ENCODE results near the gene PPIL4.
A peak's percentile ranks its signal among the peaks of the same experiment; 100 is the strongest.
"Not testable (repeated sequence)": the region's sequence is repeated elsewhere in the genome, so short reads cannot be mapped to it uniquely, and the experiment has no call there.

Gene PPIL4

DNA sequence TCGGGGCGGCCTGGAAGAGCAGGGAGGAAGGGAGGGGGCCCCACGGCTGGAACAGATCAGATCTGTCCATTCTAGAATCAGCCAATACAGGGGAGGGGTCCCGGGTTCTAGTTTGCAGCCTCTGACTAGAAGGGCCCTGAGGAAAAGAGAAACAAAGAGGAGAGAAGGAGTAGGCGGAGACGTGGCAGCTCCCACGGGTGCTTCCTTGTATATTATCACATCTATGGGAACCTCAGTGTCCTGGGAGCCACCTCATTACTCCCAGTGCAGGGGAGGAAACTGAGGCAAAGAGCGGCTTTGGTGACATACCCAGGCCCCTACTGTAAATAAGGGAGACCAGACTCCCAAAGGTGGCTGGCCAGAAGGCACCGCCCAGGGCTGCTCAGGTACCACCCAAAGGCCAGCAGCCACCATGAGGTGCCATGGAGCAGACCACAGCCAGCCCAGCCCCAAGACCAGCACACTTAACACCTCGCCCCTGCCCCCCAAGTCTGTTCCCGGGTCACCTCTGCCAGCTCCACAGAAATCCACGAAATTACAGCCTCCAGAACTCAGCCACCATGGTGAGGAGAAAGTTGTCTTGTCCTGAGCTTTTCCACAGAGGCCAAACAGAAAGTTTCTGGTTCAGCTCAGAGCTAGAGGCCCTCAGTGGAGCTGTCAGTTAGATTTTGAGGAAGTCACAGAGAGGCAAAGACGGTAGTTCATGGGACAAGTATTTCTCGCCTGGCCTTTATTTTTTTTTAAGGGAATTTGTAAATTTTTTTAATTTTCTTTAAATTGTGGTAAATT is 63.1 kb downstream of the PPIL4 start:
- DNase-seq, result no peak

DNA sequence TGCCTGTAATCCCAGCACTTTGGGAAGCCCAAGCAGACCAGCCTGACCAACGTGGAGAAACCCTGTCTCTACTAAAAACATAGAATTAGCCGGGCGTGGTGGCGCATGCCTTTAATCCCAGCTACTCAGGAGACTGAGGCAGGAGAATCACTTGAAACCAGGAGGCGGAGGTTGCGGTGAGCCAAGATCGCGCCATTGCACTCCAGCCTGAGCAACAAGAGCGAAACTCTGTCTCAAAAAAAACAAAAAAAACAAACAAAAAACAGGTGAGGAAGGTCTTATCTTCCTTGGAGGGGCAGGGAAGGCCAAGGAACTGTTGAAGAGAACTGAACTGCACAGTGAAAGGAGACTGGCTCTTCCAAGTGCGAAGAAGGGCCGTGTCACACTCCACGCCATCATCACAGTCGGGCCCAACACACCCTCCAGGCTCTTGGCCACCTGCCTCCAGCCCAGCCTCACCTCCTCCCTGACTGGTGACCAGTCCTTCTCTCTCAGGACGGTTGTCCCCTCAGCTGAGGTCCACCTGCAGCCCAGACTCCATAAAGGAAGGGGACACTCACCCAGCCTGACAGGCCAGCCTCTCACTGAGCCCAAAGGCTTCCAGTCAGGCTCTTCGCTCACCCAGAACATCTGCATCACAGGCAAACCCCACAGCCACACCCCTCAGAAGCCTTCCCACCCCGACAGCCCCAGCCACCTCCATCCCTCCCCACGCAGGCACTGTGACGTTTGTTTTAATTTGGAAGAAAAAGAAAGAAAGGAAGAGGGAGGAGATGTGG is 65.2 kb downstream of the PPIL4 start:
- DNase-seq, result peak; percentile 53

DNA sequence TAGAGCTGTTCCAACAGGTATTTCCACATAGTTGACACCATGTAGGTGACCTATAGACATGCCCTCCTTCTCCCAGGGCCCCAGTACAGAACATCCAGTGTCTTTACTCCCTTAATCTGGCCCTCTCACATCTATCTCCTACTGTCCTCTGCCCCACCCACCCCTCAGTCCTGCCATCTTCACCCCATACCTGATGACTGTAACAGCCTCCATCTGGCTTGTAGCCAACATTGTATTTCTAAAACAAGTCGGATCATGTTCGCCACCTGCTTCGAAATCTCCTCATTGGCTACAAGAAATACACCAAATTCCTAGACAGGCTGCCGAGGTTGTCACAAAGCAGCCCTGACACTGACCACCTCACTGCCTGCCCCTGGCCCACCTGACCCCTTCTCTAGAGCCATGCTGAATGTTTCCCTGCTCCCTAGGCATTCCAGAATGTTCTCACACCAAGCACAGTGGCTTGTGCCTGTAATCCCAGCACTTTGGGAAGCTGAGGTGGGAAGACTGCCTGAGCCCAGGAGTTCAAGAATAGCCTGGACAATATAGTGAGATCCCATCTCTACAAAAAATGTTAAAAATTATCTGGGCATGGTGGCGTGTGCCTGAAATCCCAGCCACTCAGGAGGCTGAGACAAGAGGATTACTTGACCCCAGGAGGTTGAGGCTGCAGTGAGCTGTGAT is 67.1 kb downstream of the PPIL4 start:
- DNase-seq, result no peak

DNA sequence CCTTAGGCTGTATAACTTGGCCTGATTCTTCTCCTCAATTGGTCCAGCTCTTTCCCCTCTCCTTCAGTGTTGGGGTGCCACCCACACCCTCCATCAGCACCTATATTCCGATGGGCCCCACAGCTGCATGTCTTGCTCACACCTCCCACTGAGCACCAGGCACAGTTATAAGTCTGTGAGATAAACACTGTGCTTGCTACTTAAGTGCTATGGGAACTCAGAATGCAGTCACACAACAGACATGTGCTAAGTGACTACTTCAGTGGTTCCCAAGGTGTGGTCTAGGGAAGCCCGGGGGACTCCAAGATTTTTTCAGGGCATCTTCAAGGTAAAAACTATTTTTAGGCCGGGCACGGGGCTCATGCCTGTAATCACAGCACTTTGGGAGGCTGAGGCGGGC is 68.3 kb downstream of the PPIL4 start:
- no peak for DNase-seq

DNA sequence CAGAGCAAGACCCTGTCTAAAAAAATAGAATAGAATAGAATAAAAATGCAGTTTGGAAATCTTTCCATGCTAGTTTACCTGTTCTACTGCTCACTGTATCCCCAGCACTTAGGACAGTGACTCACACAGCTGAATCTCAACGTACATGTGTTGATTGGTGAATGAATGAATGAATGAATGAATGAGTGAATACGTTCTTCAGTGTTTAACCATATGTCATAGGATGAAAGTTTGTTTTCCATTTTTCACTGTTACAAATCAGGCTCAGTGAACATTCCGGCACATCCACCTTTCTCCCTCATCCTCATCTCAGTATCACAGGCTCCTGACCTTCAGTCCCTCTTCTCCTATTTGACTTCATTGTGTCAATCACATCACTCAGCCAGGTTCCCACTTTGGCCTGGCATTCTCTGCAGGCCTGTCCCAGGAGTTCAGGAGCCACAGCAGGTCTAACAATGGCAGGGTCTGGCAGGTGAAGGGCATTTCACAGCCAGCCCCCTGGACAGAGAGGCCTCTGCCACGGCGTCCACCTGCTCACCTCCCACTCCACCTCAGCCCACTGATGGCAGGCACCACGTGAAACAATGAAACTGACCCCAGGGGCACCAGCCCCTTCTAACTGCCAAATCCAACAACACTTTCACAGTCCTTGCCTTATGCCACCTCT is 68.9 kb downstream of the PPIL4 start:
- no peak for DNase-seq

DNA sequence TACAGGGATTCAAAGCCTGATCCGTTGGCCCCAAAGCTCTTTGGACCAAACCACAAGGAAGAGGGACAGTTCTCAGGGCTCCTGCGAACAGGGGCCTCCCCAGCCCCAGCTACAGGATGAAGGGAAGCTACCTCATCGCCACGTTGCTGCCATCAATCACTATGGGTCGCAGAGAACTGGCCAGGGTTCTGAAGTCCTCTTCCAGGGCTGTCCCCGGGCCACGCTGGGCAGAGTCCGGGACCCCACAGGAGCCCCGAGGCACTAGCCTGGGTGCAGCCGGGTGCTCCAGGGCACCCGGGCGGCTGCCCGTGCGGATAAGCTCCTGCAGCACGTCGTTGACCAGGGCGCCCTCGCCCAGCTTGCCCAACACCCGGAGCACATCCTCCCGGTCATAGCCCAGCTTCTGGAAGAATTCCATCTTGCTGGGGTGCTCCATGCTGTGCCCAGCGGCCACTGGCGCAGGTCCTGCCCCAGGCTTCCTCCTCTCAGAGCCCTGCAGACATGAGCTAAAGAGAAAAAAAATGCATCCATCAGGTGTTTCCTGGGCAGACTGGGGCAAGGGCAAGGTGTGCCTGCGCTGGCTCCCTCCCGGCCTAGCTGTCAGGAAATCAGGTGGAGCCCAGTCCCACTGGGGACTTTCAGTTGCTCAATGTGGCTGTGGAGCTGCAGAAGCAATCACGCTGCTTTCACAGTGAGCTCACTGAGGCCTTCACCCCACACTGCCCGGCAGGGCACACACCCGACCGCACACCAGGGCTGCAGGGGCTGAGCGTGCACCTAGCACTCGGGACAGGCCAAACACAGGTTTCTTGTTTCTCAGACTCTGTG is 71.5 kb downstream of the PPIL4 start:
- no peak for DNase-seq

DNA sequence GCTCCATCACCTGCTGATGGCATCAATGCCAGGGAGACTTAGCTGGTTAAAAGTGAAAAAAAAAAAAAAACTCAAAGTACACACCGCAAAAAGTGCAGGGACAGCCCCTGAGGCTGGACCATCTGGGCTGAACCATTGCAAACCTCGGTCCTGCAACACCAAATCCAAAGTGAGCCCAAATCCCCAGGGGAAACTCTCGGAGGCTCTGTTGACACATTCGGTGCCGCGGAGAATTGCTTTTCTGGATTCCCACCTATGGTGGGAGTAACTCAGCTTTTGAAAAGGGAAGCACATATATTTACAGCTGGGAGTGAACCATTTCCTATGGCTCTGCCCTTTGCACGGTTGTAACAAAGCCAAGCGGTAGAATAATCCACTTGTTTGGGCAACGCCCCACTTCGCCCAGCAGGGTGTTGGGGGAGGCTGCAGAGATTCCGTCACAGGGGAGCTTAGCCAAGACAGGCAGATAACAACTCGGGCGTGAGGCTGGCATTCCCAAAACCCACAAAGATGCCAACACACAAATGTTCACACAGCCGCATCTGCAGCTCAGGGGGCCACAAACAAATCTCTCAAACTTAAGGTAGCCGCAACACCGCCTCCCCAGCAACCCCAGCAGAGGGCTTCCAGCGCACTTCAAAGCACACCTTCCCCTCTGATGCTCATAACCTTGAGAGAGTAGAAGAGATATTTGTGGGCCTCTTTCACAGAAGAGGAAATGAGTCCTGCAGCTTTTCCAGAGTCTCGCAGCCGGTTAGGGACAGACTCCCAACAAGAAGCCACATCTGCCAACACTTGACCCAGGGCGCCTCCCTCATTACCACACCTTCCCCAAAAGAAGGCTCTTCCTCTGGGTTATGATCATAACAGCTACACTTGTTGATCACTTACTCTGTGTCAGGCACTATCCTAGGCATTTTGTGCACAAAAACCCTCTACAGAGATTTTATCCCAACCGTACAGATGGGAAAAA is 72.5 kb downstream of the PPIL4 start:
- no peak for DNase-seq

DNA sequence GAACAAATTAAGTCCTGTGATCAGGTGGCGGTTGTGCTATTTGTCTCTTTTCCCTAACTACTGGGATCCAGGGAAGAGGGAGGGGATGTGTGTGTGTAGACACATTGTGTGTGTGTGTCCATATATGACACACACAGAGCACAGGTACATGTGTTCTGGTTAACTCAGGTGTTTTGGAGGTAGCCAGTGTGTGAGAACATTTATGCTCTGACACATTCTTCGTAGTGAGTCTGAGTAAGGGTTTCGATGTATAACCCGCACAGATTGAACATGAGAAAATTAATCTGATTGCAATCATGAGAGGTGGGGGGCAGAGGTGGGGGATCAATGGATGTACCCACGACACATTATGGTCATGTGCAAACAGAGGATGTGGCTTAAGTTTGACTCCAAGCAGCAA is 73.6 kb downstream of the PPIL4 start:
- DNase-seq, result no peak

DNA sequence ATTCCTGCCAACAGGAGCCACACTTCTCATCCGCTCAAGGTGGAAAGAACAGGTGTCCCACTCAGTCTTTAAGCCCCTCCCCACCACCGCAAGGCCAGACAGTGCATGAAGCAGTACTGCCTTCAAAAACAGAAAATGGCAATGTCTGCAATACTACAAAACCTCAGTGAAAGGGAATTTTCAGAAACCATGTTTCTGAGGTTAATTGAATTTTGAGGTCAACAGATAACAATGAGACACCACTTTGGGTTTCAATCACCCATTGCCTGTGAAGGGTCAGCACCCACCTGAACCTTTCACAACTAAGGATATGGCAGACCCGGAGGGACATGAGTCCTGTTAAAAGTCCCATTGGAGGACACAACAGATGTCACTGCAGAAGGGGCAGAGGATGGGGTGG is 74.0 kb downstream of the PPIL4 start:
- DNase-seq, result no peak

DNA sequence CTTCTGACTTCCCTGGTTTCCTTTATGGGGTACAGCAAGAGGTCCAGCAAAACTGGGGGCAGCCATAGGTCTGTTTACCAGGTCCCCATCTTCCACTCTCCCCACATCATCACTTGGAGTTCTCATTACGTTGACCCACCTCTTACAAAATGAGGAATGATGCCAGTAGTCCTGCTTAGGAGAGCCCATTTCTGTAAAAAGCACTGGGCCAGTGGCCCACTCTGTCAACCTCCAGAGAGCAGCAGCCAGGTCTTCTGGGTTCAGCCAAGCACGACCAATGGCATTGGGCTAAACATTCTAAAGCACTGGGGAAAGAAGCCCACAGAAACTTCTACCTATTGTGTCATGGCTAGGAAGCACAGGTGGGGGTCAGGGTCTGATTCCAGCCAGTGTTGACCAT is 74.9 kb downstream of the PPIL4 start:
- no peak for DNase-seq

DNA sequence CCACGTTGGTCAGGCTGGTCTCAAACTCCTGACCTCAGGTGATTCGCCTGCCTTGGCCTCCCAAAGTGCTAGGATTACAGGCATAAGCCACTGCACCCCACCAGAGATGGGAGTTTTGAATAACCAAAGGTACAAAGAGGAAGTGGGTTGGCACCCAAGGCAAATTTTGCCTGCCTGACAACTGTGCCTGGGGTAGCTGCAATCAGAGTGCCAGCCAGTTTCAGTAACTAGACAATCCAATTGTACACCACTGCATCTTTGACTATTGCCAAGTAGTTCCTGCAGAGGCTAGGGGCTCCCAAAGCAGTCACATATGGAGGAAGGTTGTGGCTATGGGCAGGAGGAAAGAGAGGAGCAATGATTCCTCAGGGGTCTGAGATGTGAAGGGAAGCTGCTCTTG is 77.7 kb downstream of the PPIL4 start:
- no peak for DNase-seq

DNA sequence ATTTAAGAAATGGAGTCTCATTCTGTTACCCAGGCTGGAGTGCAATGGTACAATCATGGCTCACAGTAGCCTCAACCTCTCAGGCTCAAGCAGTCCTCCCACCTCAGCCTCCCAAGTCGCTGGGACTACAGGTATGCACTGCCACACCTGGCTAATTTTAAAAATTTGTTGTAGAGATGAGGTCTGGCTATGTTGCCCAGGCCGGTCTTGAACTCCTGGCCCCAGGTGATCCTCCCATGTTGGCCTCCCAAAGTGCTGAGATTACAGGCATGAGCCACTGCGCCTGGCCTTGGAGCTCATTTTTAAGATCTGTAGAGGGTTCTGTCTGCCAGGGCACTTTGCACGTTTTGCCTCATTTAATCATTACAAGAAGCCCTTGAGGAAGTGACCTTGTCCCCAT is 78.6 kb downstream of the PPIL4 start:
- no peak for DNase-seq

DNA sequence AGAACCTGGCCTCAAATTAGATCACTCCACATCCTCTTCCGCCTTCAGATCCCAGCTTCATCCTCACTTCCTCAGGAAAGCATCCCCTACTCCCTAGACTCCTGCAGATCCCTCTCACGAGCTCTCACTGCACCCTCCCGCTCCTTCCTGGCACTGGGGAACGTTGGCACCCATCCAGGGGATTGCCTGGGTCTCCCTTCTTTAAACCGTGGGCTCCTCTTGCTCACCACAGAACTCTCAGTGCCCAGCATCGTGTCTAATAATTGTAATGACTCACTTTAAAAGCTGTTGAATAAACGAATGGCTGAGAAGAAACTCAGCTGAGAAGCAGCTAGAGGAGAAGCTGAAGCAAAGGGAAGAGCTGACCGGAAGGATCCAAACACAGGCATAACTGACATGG is 81.4 kb downstream of the PPIL4 start:
- no peak for DNase-seq

DNA sequence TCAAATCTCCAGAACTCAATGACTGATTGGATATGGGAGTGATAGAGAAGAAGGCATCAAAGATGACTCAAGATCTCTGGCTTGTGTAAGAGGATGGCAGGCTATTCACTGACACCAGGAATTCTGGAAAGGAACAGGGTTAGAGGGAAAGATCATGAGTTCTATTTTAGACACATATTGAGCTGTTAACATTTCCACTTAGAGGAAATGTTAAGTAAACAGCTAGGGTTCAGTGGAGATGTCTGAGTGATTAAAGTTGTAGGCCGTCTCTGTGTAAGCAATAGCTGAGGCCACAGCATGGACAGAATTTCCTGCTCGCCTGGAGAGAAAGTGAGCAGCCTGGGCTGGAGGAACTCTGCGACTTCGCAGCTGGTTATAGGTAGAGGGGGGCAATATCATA is 82.1 kb downstream of the PPIL4 start:
- no peak for DNase-seq

DNA sequence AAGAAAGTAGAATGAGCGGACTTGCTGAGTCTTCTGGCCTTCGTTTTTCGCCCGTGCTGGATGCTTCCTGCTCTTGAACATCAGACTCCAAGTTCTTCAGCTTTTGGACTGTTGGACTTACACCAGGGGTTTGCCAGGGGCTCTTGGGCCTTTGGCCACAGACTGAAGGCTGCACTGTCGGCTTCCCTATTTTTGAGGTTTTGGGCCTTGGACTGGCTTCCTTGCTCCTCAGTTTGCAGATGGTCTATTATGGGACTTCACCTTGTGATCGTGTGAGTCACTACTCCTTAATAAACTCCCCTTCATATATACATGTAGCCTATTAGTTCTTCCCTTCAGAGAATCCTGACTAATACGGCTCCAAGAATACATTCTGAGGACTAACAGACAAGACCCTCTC is 83.1 kb downstream of the PPIL4 start:
- DNase-seq, result not testable (repeated sequence)

DNA sequence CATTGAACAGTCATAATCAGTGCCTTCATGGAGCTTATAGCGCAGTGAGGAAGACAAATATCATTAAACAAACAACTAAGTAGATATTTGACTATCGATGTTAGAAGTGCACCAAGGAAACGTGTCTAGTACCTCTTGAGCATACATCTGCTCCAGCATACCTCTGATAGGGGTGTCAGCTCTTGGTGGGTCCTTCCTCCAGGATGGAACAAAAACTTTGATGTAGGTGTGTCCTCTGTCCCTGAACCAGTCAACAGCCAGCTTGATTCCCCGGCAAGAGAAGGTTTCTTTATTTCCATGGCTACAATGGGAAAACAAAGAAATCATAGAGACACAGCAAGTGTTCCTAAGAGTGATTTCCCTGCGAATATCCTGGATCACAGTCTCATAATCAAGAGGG is 84.2 kb downstream of the PPIL4 start:
- DNase-seq, result no peak

DNA sequence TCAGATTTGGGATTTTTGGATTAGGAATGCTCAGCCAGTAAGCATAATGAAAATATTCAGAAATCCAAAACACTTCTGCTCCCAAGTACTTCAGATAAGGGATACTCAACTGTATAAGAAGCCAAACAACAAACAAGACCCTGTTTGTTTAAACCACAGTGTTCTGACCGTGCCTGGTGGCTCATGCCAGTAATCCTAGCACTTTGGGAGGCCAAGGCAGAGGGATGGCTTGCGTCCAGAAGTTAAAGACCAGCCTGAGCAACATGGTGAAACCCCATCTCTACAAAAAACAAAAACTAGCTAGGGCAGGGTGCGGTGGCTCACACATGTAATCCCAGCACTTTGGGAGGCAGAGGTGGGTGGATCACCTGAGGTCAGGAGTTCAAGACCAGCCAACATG is 85.6 kb downstream of the PPIL4 start:
- DNase-seq, result not testable (repeated sequence)

DNA sequence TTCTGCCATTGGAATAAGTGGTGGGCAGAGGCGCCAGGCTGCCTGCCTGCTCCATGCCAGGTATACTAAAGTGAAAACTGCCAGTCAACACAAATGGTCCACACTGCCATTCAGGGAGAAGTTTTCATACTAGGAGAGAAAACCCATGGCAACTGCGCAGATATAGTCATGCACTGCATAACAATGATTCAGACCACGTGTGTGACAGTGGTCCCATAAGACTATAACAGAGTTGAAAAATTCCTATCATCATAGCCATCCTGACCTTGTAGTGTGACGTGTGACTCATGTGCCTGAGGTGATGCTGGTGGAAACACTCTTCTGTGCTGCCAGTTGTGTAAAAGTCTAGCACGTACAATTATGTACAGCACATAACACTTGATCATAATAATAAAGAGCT is 86.1 kb downstream of the PPIL4 start:
- DNase-seq, result no peak

DNA sequence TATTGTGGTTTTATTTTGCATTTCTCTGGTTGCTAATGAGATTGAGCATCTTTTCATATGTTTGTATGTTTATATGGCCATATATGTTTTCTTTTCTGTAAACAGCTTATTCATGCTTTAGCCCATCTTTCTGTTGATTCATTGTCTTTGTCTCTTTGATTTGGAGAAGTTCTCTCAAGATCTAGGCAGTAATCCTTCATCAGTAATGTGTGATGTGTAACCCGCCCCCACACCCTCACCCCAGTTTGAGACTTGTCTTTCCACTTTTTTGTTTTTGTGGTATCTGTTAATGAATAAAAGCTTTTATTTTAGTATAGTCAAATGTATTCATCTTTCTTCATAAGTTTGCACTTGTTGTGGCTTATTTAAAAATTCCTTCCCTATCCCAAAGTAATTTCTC is 87.0 kb downstream of the PPIL4 start:
- no peak for DNase-seq

DNA sequence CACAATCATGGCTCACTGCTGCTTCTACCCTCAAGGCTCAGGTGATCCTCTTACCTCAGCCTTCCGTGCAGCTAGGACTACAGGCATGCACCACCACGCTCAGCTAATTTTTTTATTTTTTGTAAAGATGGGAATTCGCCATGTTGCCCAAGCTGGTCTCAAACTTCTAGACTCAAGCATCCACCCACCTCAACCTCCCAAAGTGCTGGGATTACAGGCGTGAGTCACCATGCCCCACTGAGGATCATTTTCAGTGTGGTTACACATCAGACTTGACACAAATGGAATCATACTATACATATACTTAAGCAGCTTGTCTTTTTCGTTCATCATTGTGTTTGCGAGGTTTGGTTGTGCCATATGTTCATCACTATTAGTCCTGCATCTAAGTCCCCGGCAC is 87.6 kb downstream of the PPIL4 start:
- no peak for DNase-seq

DNA sequence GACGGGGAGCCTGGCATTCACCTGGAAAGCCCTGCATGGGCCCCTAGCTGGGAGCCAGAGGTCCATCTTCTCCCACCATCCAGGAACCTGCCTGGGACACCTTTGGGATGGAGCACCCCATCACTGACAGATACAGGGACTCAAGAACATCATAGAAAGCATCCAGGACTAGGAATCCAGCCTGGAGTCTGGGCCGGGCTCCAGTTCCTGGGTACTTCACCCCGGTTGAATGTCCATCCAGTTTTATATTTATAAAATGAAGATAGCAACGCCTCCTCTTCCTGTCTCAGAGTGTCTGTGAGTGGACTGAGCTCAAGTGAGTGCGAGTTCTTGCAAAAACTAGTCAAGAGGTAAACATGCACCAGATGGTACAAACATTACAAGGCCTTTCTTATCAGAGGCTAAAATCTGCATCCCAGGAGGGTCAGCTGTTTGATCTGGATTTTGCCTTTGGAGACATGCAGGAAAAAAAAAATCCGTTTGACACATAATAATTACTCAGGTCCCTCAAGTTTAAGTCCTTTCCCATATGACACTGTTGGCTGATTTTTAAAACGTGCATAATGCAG is 88.4 kb downstream of the PPIL4 start:
- DNase-seq, result no peak
